HCT116 (cell line): Measurements from ENCODE around the gene ATG16L2. TPM values are rescaled to one million over a fixed set of nuclear protein-coding genes. Genes with fewer than 3 reads are reported as not detected.

Source experiments
- ATAC-seq: fragments of 200-7000 bp; cut with Tn5 transposase; 2 replicates; pipeline ENCODE4 v1.9.1; 2020; ENCODE audit warnings: mild to moderate bottlenecking, moderate library complexity
- BruUV-seq: library from RNA; stranded (reverse); fragments of 400-500 nt; replicated peaks from 2 replicates; lab custom pipeline; 2021; lab: Mats Ljungman, UMichigan
- CTCF ChIA-PET: fragments of 300-600 bp; sonication (Branson Sonifier 250); formaldehyde crosslinking; loops from one replicate; lab custom pipeline; 2021; ENCODE audit warnings: antibody characterized with exemption; lab: Charles Lee
- POLR2A ChIA-PET: fragments of 300-600, 350-600 bp; sonication (Branson Sonifier 250); formaldehyde crosslinking; loops from one replicate; lab custom pipeline; 2021; ENCODE audit warnings: antibody characterized with exemption; lab: Charles Lee
- RAD21 ChIA-PET, 2 experiments: fragments of 300-600 bp; sonication (Branson Sonifier 250); formaldehyde crosslinking; loops; one replicate each; lab custom pipeline; 2023; ENCODE audit warnings: low total read pairs in 2 of 2; ENCODE audit not compliant: uncharacterized antibody in 2 of 2, unreplicated experiment in 2 of 2, low non-redundant PET in 1 of 2; lab: Charles Lee
- DNase-seq: peaks from one replicate; pipeline ENCODE4 v3.0.0-alpha.2; 2010; ENCODE audit warnings: low read depth, low spot score
- H2AFZ ChIP-seq: fragments of 200-600 bp; shearing (Covaris generic), sonication (generic); 2 replicates; pipeline ENCODE4 v1.6.1; 2017; ENCODE audit warnings: low read depth, mixed run types, mixed read lengths, antibody characterized with exemption, low read length; ENCODE audit not compliant: poor library complexity, severe bottlenecking
- H3K27ac ChIP-seq: 2 replicates; pipeline ENCODE4 v1.5.1; 2012; ENCODE audit warnings: low read depth, low read length
- H3K27me3 ChIP-seq: fragments of 200-600 bp; sonication (generic); 2 replicates; pipeline ENCODE4 v1.6.1; 2016; ENCODE audit warnings: mixed run types, low read length, mixed read lengths; ENCODE audit not compliant: insufficient read depth
- H3K36me3 ChIP-seq, 2 experiments: fragments of 200-500 bp in 1 of 2; fragments of 200-600 bp in 1 of 2; sonication (Bioruptor generic) in 1 of 2; sonication (generic) in 1 of 2; 2 replicates each; pipeline versions ENCODE4 v1.5.1 to v1.6.1; 2014 to 2016; ENCODE audit warnings: low read length in 2 of 2, inconsistent platforms in 1 of 2, mixed read lengths in 1 of 2, mixed run types in 1 of 2; ENCODE audit not compliant: insufficient read depth in 2 of 2, control insufficient read depth in 1 of 2
- H3K4me1 ChIP-seq, 2 experiments: fragments of 200-600 bp in 1 of 2; sonication (generic) in 1 of 2; 2 replicates each; pipeline versions ENCODE4 v1.5.1 to v1.6.1; 2012 to 2017; ENCODE audit warnings: low read length in 2 of 2, inconsistent platforms in 1 of 2, mild to moderate bottlenecking in 1 of 2, mixed read lengths in 1 of 2, mixed run types in 1 of 2, moderate library complexity in 1 of 2; ENCODE audit not compliant: insufficient read depth in 2 of 2, control insufficient read depth in 1 of 2
- H3K4me2 ChIP-seq: fragments of 200-600 bp; sonication (generic); 2 replicates; pipeline ENCODE4 v1.6.1; 2017; ENCODE audit warnings: mixed run types, low read length, mixed read lengths
- H3K4me3 ChIP-seq, 2 experiments: fragments of 200-600 bp in 1 of 2; sonication (generic) in 1 of 2; replicated peaks in 1 of 2; 2 replicates each; pipeline ENCODE4 v1.5.1; 2011 to 2016; ENCODE audit warnings: low read length in 2 of 2, control low read depth in 1 of 2, low read depth in 1 of 2, mild to moderate bottlenecking in 1 of 2, mixed read lengths in 1 of 2, mixed run types in 1 of 2
- H3K79me2 ChIP-seq: fragments of 200-600 bp; sonication (generic); 2 replicates; pipeline ENCODE4 v1.6.1; 2017; ENCODE audit warnings: mild to moderate bottlenecking, mixed run types, low read length, moderate library complexity, mixed read lengths; ENCODE audit not compliant: insufficient read depth
- H3K9ac ChIP-seq: fragments of 200-600 bp; sonication (generic); 2 replicates; pipeline ENCODE4 v1.6.1; 2016; ENCODE audit warnings: low read length, mixed read lengths
- H3K9me2 ChIP-seq: fragments of 200-600 bp; sonication (generic), shearing (Covaris generic); 2 replicates; pipeline ENCODE4 v1.6.1; 2017; ENCODE audit warnings: mixed run types, mild to moderate bottlenecking, moderate library complexity; ENCODE audit not compliant: insufficient read depth
- H3K9me3 ChIP-seq, 2 experiments: fragments of 200-500 bp in 1 of 2; fragments of 200-600 bp in 1 of 2; sonication (Bioruptor generic) in 1 of 2; sonication (generic) in 1 of 2; 2 replicates each; pipeline ENCODE4 v1.6.1; 2014 to 2017; ENCODE audit warnings: low read length in 2 of 2, mixed read lengths in 2 of 2, inconsistent platforms in 1 of 2, low read depth in 1 of 2, mild to moderate bottlenecking in 1 of 2, mixed run types in 1 of 2, moderate library complexity in 1 of 2; ENCODE audit not compliant: control insufficient read depth in 1 of 2, insufficient read depth in 1 of 2
- H4K20me1 ChIP-seq: fragments of 200-600 bp; sonication (generic), shearing (Covaris generic); 2 replicates; pipeline ENCODE4 v1.6.1; 2017; ENCODE audit warnings: mixed run types, mild to moderate bottlenecking, moderate library complexity; ENCODE audit not compliant: insufficient read depth
- ELF1 ChIP-seq: IDR thresholded peaks from 2 replicates; pipeline ENCODE4 v1.6.1; 2012; ENCODE audit warnings: low read depth, borderline replicate concordance
- EZH2phosphoT487 ChIP-seq: fragments of 200-600 bp; IDR thresholded peaks from 2 replicates; pipeline ENCODE4 v1.6.1; 2018; ENCODE audit warnings: antibody characterized with exemption, borderline replicate concordance
- JUND ChIP-seq: IDR thresholded peaks from 2 replicates; pipeline ENCODE4 v1.6.1; 2012
- MAX ChIP-seq: IDR thresholded peaks from 2 replicates; pipeline ENCODE4 v1.6.1; 2012
- POLR2AphosphoS5 ChIP-seq: IDR thresholded peaks from 2 replicates; pipeline ENCODE4 v1.6.1; 2011; ENCODE audit warnings: mild to moderate bottlenecking, low read depth, low read length, moderate library complexity
- TCF7L2 ChIP-seq: IDR thresholded peaks from 2 replicates; pipeline ENCODE4 v1.7.0; 2011; ENCODE audit warnings: borderline replicate concordance, inconsistent platforms; ENCODE audit not compliant: insufficient read depth, insufficient read length; ENCODE audit errors: extremely low read depth
- YY1 ChIP-seq: IDR thresholded peaks from 2 replicates; pipeline ENCODE4 v1.6.1; 2011; ENCODE audit warnings: low read length, low read depth, moderate library complexity, mild to moderate bottlenecking; ENCODE audit not compliant: insufficient replicate concordance; ENCODE audit errors: extremely low read depth
- ZFX ChIP-seq: fragments of 450-650 bp; IDR thresholded peaks from 2 replicates; pipeline ENCODE4 v1.6.1; 2017
- intact Hi-C: fragments of 100-400 bp; cut with micrococcal nuclease; formaldehyde crosslinking; loops from 2 replicates; pipeline ENCODE4 v1.10.0; 2022
- total RNA-seq: library from RNA; stranded (reverse); gene quantifications from one replicate; pipeline ENCODE4 v1.2.1, GENCODE V29; 2021; ENCODE audit not compliant: unreplicated experiment

The ATG16L2 gene
- total RNA-seq, 1 experiment from 2014 or later, result 15.2 TPM

GRCh38 chr11:72779495-72780128, 34.6 kb upstream of the ATG16L2 start:
- TF ChIP-seq TCF7L2 (no peak), JUND (no peak), MAX (no peak), POLR2AphosphoS5 (no peak), YY1 (no peak), ZFX (no peak), EZH2phosphoT487 (no peak), ELF1 (no peak)
- BruUV-seq, result no TSS peak

More at GRCh38 chr11:72779495-72780128, 34.6 kb upstream of the ATG16L2 start:
- ChIA-PET CTCF (no interaction called here), POLR2A (no interaction called here), RAD21 (no interaction called here)
- no peak overlapping the region for H3K27ac ChIP-seq
- no peaks in the 10 kb centered on the region for H3K79me2 ChIP-seq
- intact Hi-C loops, result no loop called here
- H3K9me3 ChIP-seq, result no peaks in the 10 kb centered on the region
- DNase-seq (no peak), ATAC-seq (no peak)
- no peak overlapping the region for H3K9ac ChIP-seq
- H3K9me2 ChIP-seq, result no peaks in the 10 kb centered on the region
- peaks cover 12 to 49% of the 10 kb centered on the region in 2 experiments for H3K4me1 ChIP-seq
- H3K36me3 ChIP-seq, result no peaks in the 10 kb centered on the region
- H3K4me2 ChIP-seq, result peak overlapping the region; percentile 99; the same call in 1 of the 2 replicates
- H2AFZ ChIP-seq, result no peak overlapping the region
- no peaks in the 10 kb centered on the region for H3K27me3 ChIP-seq
- peak overlapping the region in 1 of 2 experiments; percentile 5; a peak in 1 of 4 replicates for H3K4me3 ChIP-seq
- no peaks in the 10 kb centered on the region for H4K20me1 ChIP-seq
